GM18517 (cell line): ENCODE results near the gene PRDM11.
"Not testable (repeated sequence)": the region's sequence is repeated elsewhere in the genome, so short reads cannot be mapped to it uniquely, and the experiment has no call there.

ENCODE experiments used
- ATAC-seq: cut with Tn5 transposase; IDR thresholded peaks from one replicate; pipeline ENCODE4 v1.9.1; 2021; ENCODE audit warnings: mild to moderate bottlenecking, moderate library complexity; ENCODE audit not compliant: unreplicated experiment

Gene PRDM11

GRCh38 chr11:45229401-45230020 lies 83.1 kb downstream of the PRDM11 start:
- no peak for ATAC-seq

GRCh38 chr11:45232341-45233080 lies 86.1 kb downstream of the PRDM11 start:
- ATAC-seq: no peak

- no peak for ATAC-seq
These were observed 86.8 kb downstream of the PRDM11 start for GRCh38 chr11:45233121-45233803.

- no peak for ATAC-seq
These were observed 87.3 kb downstream of the PRDM11 start for GRCh38 chr11:45233804-45234170.

- ATAC-seq: no peak
These were observed 88.0 kb downstream of the PRDM11 start for GRCh38 chr11:45234306-45235006.

- no peak for ATAC-seq
These were observed 91.4 kb downstream of the PRDM11 start for GRCh38 chr11:45237711-45238315.

GRCh38 chr11:45238724-45239123 lies 92.3 kb downstream of the PRDM11 start:
- ATAC-seq: no peak

- no peak for ATAC-seq
These were observed 93.3 kb downstream of the PRDM11 start for GRCh38 chr11:45239733-45240132.

- no peak for ATAC-seq
These were observed 97.5 kb downstream of the PRDM11 start for GRCh38 chr11:45243967-45244366.

GRCh38 chr11:45245218-45246045 lies 99.0 kb downstream of the PRDM11 start:
- no peak for ATAC-seq

GRCh38 chr11:45246241-45246640 lies 99.8 kb downstream of the PRDM11 start:
- no peak for ATAC-seq

- no peak for ATAC-seq
These were observed 101.0 kb downstream of the PRDM11 start for GRCh38 chr11:45247433-45247832.

GRCh38 chr11:45248501-45249011 lies 102.1 kb downstream of the PRDM11 start:
- ATAC-seq: no peak

GRCh38 chr11:45249372-45249771 lies 102.9 kb downstream of the PRDM11 start:
- ATAC-seq: not testable (repeated sequence)

- ATAC-seq: no peak
These were observed 103.7 kb downstream of the PRDM11 start for GRCh38 chr11:45250035-45250718.

GRCh38 chr11:45252134-45252856 lies 105.9 kb downstream of the PRDM11 start:
- no peak for ATAC-seq

- no peak for ATAC-seq
These were observed 106.4 kb downstream of the PRDM11 start for GRCh38 chr11:45252877-45253276.

GRCh38 chr11:45253640-45254039 lies 107.2 kb downstream of the PRDM11 start:
- no peak for ATAC-seq

- ATAC-seq: no peak
These were observed 107.6 kb downstream of the PRDM11 start for GRCh38 chr11:45254070-45254469.
